SK-N-MC (cell line): ENCODE results near the gene PCDH18.

ENCODE experiments used
- DNase-seq: peaks from one replicate; pipeline ENCODE4 v3.0.0-alpha.2; 2011; ENCODE audit warnings: low read depth, low spot score
- H3K27ac ChIP-seq: fragments of 200-600 bp; sonication (generic); 2 replicates; pipeline ENCODE4 v1.5.1; 2016; ENCODE audit warnings: mixed run types
- H3K36me3 ChIP-seq: fragments of 200-600 bp; sonication (generic); 2 replicates; pipeline ENCODE4 v1.6.1; 2017; ENCODE audit warnings: antibody characterized with exemption, low read length, mixed read lengths; ENCODE audit not compliant: insufficient read depth
- H3K4me3 ChIP-seq: fragments of 200-600 bp; sonication (generic); 2 replicates; pipeline ENCODE4 v1.5.1; 2016
- H3K9ac ChIP-seq: fragments of 200-600 bp; sonication (generic); 2 replicates; pipeline ENCODE4 v1.8.0; 2017; ENCODE audit warnings: mixed run types, mixed read lengths; ENCODE audit not compliant: insufficient read length
- H3K9me3 ChIP-seq: fragments of 200-600 bp; sonication (generic); 2 replicates; pipeline ENCODE4 v1.6.1; 2017; ENCODE audit warnings: low read depth, mild to moderate bottlenecking, antibody characterized with exemption, low read length, moderate library complexity, mixed read lengths
- EZH2 ChIP-seq: fragments of 200-600 bp; sonication (generic); IDR thresholded peaks from one replicate; pipeline ENCODE4 v1.6.1; 2017; ENCODE audit warnings: antibody characterized with exemption
- FOXP2 ChIP-seq: optimal IDR thresholded peaks from 2 replicates; pipeline ENCODE3; 2011; ENCODE audit warnings: mild to moderate bottlenecking, moderate library complexity; ENCODE audit not compliant: insufficient read depth; ENCODE audit errors: extremely low read length, control extremely low read depth
- POLR2AphosphoS5 ChIP-seq: IDR thresholded peaks from 2 replicates; pipeline ENCODE4 v1.6.1; 2012; ENCODE audit warnings: mild to moderate bottlenecking, low read depth, low read length, borderline replicate concordance

PCDH18 gene

GRCh38 chr4:137471461-137471860 lies 60.8 kb downstream of the PCDH18 start:
- peaks cover 6% of the 10 kb centered on the region; the same call in 1 of the 2 replicates for H3K9me3 ChIP-seq
- no peak overlapping the region for H3K4me3 ChIP-seq
- H3K36me3 ChIP-seq, result no peaks in the 10 kb centered on the region
- H3K27ac ChIP-seq, result no peak overlapping the region
- TF ChIP-seq FOXP2, result no peak
- TF ChIP-seq EZH2, result no peak
- TF ChIP-seq POLR2AphosphoS5, result no peak
- DNase-seq, result no peak
- H3K9ac ChIP-seq, result no peak overlapping the region

DNA sequence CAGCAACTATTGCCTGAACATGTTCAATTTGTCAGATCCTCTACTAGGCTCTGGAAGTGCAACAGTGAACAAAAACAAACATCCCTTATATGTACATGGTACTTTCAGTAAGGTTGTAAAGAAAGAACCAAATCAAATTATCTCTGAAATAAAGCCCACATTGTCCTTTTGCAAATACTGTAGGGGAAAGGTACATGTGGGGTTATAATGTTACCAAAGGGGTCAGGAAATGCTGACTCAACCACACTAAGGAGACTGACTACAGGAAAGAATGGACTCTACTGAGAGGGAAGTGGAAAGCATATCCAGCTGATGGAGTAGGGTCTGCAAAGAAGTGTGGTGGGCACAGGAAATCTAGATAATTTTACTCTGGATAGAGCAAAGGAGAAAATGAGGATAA lies 61.5 kb downstream of the PCDH18 start:
- H3K4me3 ChIP-seq, result no peak overlapping the region
- H3K27ac ChIP-seq, result no peak overlapping the region
- H3K9ac ChIP-seq, result no peak overlapping the region
- TF ChIP-seq EZH2, result no peak
- no peak for TF ChIP-seq FOXP2
- TF ChIP-seq POLR2AphosphoS5, result no peak
- no peak for DNase-seq
- H3K36me3 ChIP-seq, result no peaks in the 10 kb centered on the region
- peaks cover 6% of the 10 kb centered on the region; the same call in 1 of the 2 replicates for H3K9me3 ChIP-seq
